DOHH2 (cell line): Measurements from ENCODE around the gene SYNJ2.

Experiments
- H3F3A ChIP-seq: fragments of 200-600 bp; sonication (generic), shearing (Covaris generic); 2 replicates; pipeline ENCODE4 v1.6.0; 2016; ENCODE audit warnings: antibody characterized with exemption, mild to moderate bottlenecking; ENCODE audit not compliant: control insufficient read depth, insufficient read depth
- H3K27ac ChIP-seq: fragments of 200-600 bp; sonication (generic); 2 replicates; pipeline ENCODE4 v1.5.1; 2014; ENCODE audit warnings: low read depth, mild to moderate bottlenecking, low read length, moderate library complexity
- H3K27me3 ChIP-seq: fragments of 200-600 bp; sonication (generic); 2 replicates; pipeline ENCODE4 v1.6.1; 2014; ENCODE audit warnings: mild to moderate bottlenecking, low read length, mixed read lengths; ENCODE audit not compliant: control insufficient read depth
- H3K36me3 ChIP-seq: fragments of 200-600 bp; sonication (generic); 2 replicates; pipeline ENCODE4 v1.6.1; 2014; ENCODE audit warnings: mild to moderate bottlenecking, low read length, moderate library complexity, mixed read lengths; ENCODE audit not compliant: control insufficient read depth
- H3K4me1 ChIP-seq: fragments of 200-600 bp; sonication (generic); 2 replicates; pipeline ENCODE4 v1.6.1; 2014; ENCODE audit warnings: mild to moderate bottlenecking, low read length, mixed read lengths; ENCODE audit not compliant: control insufficient read depth
- H3K4me2 ChIP-seq: fragments of 200-600 bp; sonication (generic); 2 replicates; pipeline ENCODE4 v1.6.0; 2014; ENCODE audit warnings: mild to moderate bottlenecking, low read length, moderate library complexity
- H3K4me3 ChIP-seq: fragments of 200-600 bp; sonication (generic); 2 replicates; pipeline ENCODE4 v1.5.1; 2014; ENCODE audit warnings: mild to moderate bottlenecking, low read length, mixed read lengths
- H3K79me2 ChIP-seq: fragments of 200-600 bp; sonication (generic); 2 replicates; pipeline ENCODE4 v1.6.1; 2014; ENCODE audit warnings: mild to moderate bottlenecking, low read length, mixed read lengths; ENCODE audit not compliant: control insufficient read depth
- H3K9me2 ChIP-seq: fragments of 200-600 bp; sonication (generic); replicated peaks from 2 replicates; pipeline ENCODE4 v1.6.1; 2014; ENCODE audit warnings: mild to moderate bottlenecking, low read length, mixed read lengths; ENCODE audit not compliant: control insufficient read depth
- H3K9me3 ChIP-seq: fragments of 200-600 bp; sonication (generic); 2 replicates; pipeline ENCODE4 v1.6.1; 2014; ENCODE audit warnings: antibody characterized with exemption, low read length, mixed read lengths; ENCODE audit not compliant: control insufficient read depth, insufficient read depth
- H4K20me1 ChIP-seq: fragments of 200-600 bp; sonication (generic); 2 replicates; pipeline ENCODE4 v1.6.0; 2014; ENCODE audit warnings: low read depth, mild to moderate bottlenecking, antibody characterized with exemption, low read length, moderate library complexity; ENCODE audit not compliant: control insufficient read depth, insufficient read depth
- CTCF ChIP-seq: fragments of 200-600 bp; sonication (generic); IDR thresholded peaks from one replicate; pipeline ENCODE4 v1.5.1; 2014; ENCODE audit warnings: antibody characterized with exemption, mild to moderate bottlenecking, low read depth, low read length; ENCODE audit not compliant: poor library complexity, severe bottlenecking
- EZH2phosphoT487 ChIP-seq: fragments of 200-600 bp; sonication (generic); IDR thresholded peaks from 2 replicates; pipeline ENCODE4 v1.6.1; 2017; ENCODE audit warnings: borderline replicate concordance, mild to moderate bottlenecking, antibody characterized with exemption, low read length, moderate library complexity, mixed read lengths

Gene SYNJ2

GRCh38 chr6:158024566-158025297 lies 43.1 kb downstream of the SYNJ2 start:
- Histone ChIP-seq H3K27me3 (no peaks in the 10 kb centered on the region), H3K36me3 (no peaks in the 10 kb centered on the region), H3K4me2 (no peak overlapping the region), H3K79me2 (no peaks in the 10 kb centered on the region), H3K9me2 (no peaks in the 10 kb centered on the region), H3K9me3 (no peaks in the 10 kb centered on the region), H3K27ac (no peak overlapping the region), H3F3A (no peaks in the 10 kb centered on the region), H3K4me3 (no peak overlapping the region), H4K20me1 (0 out of 2 replicates have a peak, but pooled peaks cover 4% of the 10 kb centered on the region), H3K4me1 (peaks cover 10% of the 10 kb centered on the region)
- TF ChIP-seq EZH2phosphoT487 (no peak), CTCF (no peak)

GRCh38 chr6:158026054-158026900 lies 44.6 kb downstream of the SYNJ2 start:
- Histone ChIP-seq H3K9me3 (no peaks in the 10 kb centered on the region), H3K27me3 (no peaks in the 10 kb centered on the region), H3K9me2 (no peaks in the 10 kb centered on the region), H3K79me2 (no peaks in the 10 kb centered on the region), H3K27ac (no peak overlapping the region), H3F3A (no peaks in the 10 kb centered on the region), H3K4me3 (peak overlapping the region; percentile 40), H3K4me2 (peak overlapping the region; percentile 52), H4K20me1 (no peaks in the 10 kb centered on the region), H3K4me1 (peaks cover 10% of the 10 kb centered on the region), H3K36me3 (no peaks in the 10 kb centered on the region)
- TF ChIP-seq CTCF (peak; percentile 99), EZH2phosphoT487 (no peak)

- H3K4me2 ChIP-seq = peak overlapping the region; percentile 52
- no peaks in the 10 kb centered on the region for H3K9me3 ChIP-seq
- H3K4me3 ChIP-seq = peak overlapping the region; percentile 40; the same call in 1 of the 2 replicates
- H3K4me1 ChIP-seq = peaks cover 10% of the 10 kb centered on the region
- H4K20me1 ChIP-seq = no peaks in the 10 kb centered on the region
- H3K9me2 ChIP-seq = no peaks in the 10 kb centered on the region
- H3K36me3 ChIP-seq = no peaks in the 10 kb centered on the region
- H3K27me3 ChIP-seq = no peaks in the 10 kb centered on the region
- TF ChIP-seq CTCF (no peak), EZH2phosphoT487 (no peak)
- H3F3A ChIP-seq = no peaks in the 10 kb centered on the region
- H3K27ac ChIP-seq = no peak overlapping the region
- no peaks in the 10 kb centered on the region for H3K79me2 ChIP-seq
These were observed 45.4 kb downstream of the SYNJ2 start for GRCh38 chr6:158026901-158027589.
